Natural killer cell (primary cell): ENCODE data around the gene SLC29A1. TPM values are rescaled to one million over a fixed set of nuclear protein-coding genes. Genes with fewer than 3 reads are reported as not detected.
"Not testable (repeated sequence)": the region's sequence is repeated elsewhere in the genome, so short reads cannot be mapped to it uniquely, and the experiment has no call there.

Source experiments
- ATAC-seq, 3 donors: fragments of 150-1000 bp in 2 of 3; fragments of 200-7000 bp in 1 of 3; cut with Tn5 transposase; 1 replicate in 1 of 3; 2 replicates in 2 of 3; pipeline ENCODE4 v1.10.0; 2021; ENCODE audit warnings: mild to moderate bottlenecking in 2 of 3, moderate library complexity in 2 of 3
- DNase-seq, 2 donors: peaks; one replicate each; pipeline versions ENCODE4 v3.0.0 to v3.0.0-alpha.2; 2013 to 2021; ENCODE audit warnings: mixed read lengths in 1 of 2
- H3K27ac ChIP-seq: one replicate; pipeline ENCODE4 v1.5.1; 2013; ENCODE audit warnings: mild to moderate bottlenecking, low read length
- H3K27me3 ChIP-seq: one replicate; pipeline ENCODE4 v1.6.1; 2013; ENCODE audit warnings: low read length; ENCODE audit not compliant: control insufficient read depth, insufficient read depth
- H3K36me3 ChIP-seq: one replicate; pipeline ENCODE4 v1.6.1; 2013; ENCODE audit warnings: low read length; ENCODE audit not compliant: control insufficient read depth, insufficient read depth
- H3K4me1 ChIP-seq: one replicate; pipeline ENCODE4 v1.6.1; 2013; ENCODE audit warnings: low read length; ENCODE audit not compliant: control insufficient read depth, insufficient read depth
- H3K4me3 ChIP-seq: one replicate; pipeline ENCODE4 v1.5.1; 2013; ENCODE audit warnings: low read length
- H3K9me3 ChIP-seq: one replicate; pipeline ENCODE4 v1.6.1; 2013; ENCODE audit warnings: low read length; ENCODE audit not compliant: control insufficient read depth, insufficient read depth
- H3K27ac Mint-ChIP-seq, 2 donors: one replicate each; pipeline ENCODE4 v1.8.0; 2022; ENCODE audit warnings: mild to moderate bottlenecking in 2 of 2, mixed read lengths in 2 of 2, moderate library complexity in 1 of 2
- H3K27me3 Mint-ChIP-seq, 2 donors: one replicate each; pipeline ENCODE4 v1.8.0; 2022; ENCODE audit warnings: low read depth in 2 of 2, mixed read lengths in 2 of 2
- H3K36me3 Mint-ChIP-seq: one replicate; pipeline ENCODE4 v1.8.0; 2022; ENCODE audit warnings: mixed read lengths
- H3K4me1 Mint-ChIP-seq, 2 donors: one replicate each; pipeline ENCODE4 v1.8.0; 2022; ENCODE audit warnings: mixed read lengths in 2 of 2
- H3K4me3 Mint-ChIP-seq: one replicate; pipeline ENCODE4 v1.8.0; 2022; ENCODE audit warnings: mild to moderate bottlenecking, moderate library complexity, mixed read lengths
- H3K9me3 Mint-ChIP-seq, 2 donors: one replicate each; pipeline ENCODE4 v1.8.0; 2022; ENCODE audit warnings: mixed read lengths in 2 of 2
- WGBS: methylation state at CpG from one replicate; pipeline ENCODE4 v1.1.7; 2013; ENCODE audit warnings: missing lambda C conversion rate; ENCODE audit not compliant: insufficient coverage; 5-methylcytosine and 5-hydroxymethylcytosine counted together
- intact Hi-C: fragments of 100-400 bp; cut with micrococcal nuclease; formaldehyde crosslinking; loops from one replicate; pipeline ENCODE4 v1.14.2; 2022
- total RNA-seq, 4 donors: library from RNA; stranded (reverse); fragments of 120-200 nt in 1 of 4; gene quantifications; one replicate each; pipeline versions ENCODE4 v1.2.3 to v1.2.4, GENCODE V29; 2013 to 2022
- TF ChIP-seq, protein P1 (sequence below): fragments of 200-600 bp; IDR thresholded peaks from one replicate; pipeline ENCODE4 v1.8.0; 2022; ENCODE audit warnings: antibody characterized with exemption

The SLC29A1 gene
- total RNA-seq, 3 donors from 2014 or later (not counting 1 experiment from before 2014, with no cell fraction given): 2.2 to 5.5 (median 5.2) TPM

DNA sequence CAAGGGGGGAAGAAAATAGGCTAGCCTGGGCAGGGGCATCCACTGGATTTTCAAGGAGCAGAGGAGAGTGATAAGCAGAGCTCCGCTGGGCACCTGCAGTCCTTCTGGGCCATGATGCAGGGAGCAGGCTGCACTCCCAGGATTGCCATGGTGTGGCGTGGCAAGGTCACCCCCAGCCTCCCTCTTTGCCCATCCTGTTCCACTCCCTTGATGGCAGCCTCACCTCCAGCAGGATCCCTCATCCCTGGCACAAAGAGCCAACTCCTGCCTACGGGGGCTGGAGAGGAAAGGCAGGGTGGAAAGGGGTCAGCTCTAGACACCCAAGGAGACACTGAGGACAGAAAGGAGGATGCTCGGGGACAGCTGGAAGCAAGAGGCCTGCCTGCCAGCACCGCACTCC lies 29.1 kb upstream of the SLC29A1 start:
- Mint-ChIP-seq H3K9me3 (no peaks in the 10 kb centered on the region), H3K36me3 (no peaks in the 10 kb centered on the region), H3K27ac (no peak overlapping the region), H3K4me3 (no peak overlapping the region), H3K27me3 (peaks cover 0 to 6% of the 10 kb centered on the region in 2 donors), H3K4me1 (peaks cover 11% of the 10 kb centered on the region in 2 donors)
- Histone ChIP-seq H3K9me3 (no peaks in the 10 kb centered on the region), H3K36me3 (no peaks in the 10 kb centered on the region), H3K4me1 (peaks cover 9% of the 10 kb centered on the region), H3K4me3 (no peak overlapping the region), H3K27me3 (no peaks in the 10 kb centered on the region), H3K27ac (no peak overlapping the region)
- intact Hi-C loops: no loop called here
- WGBS: 92% methylated on average over 5 of the region's 5 CpGs
- ATAC-seq: no peak
- DNase-seq: no peak
- TF ChIP-seq, protein P1, sequence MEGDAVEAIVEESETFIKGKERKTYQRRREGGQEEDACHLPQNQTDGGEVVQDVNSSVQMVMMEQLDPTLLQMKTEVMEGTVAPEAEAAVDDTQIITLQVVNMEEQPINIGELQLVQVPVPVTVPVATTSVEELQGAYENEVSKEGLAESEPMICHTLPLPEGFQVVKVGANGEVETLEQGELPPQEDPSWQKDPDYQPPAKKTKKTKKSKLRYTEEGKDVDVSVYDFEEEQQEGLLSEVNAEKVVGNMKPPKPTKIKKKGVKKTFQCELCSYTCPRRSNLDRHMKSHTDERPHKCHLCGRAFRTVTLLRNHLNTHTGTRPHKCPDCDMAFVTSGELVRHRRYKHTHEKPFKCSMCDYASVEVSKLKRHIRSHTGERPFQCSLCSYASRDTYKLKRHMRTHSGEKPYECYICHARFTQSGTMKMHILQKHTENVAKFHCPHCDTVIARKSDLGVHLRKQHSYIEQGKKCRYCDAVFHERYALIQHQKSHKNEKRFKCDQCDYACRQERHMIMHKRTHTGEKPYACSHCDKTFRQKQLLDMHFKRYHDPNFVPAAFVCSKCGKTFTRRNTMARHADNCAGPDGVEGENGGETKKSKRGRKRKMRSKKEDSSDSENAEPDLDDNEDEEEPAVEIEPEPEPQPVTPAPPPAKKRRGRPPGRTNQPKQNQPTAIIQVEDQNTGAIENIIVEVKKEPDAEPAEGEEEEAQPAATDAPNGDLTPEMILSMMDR: no peak

DNA sequence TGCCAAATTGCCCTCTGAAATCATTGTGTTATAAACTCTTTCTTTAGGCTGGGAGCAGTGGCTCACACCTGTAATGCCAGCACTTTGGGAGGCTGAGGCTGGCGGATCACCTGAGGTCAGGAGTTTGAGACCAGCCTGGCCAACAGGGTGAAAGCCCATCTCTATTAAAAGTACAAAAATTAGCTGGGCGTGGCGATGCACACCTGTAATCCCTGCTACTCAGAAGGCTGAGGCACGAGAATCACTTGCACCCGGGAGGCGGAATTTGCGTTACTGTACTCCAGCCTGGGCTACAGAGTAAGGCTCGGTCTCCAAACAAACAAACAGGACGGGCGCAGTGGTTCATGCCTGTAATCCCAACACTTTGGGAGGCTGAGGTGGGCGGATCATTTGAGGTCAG lies 27.0 kb upstream of the SLC29A1 start:
- WGBS: 93% methylated on average over 11 of the region's 11 CpGs
- H3K27me3 ChIP-seq, DNase-seq, H3K27ac ChIP-seq, intact Hi-C loops, H3K4me3 ChIP-seq, H3K27me3 Mint-ChIP-seq, H3K4me3 Mint-ChIP-seq, H3K4me1 ChIP-seq, ATAC-seq, H3K9me3 Mint-ChIP-seq, H3K27ac Mint-ChIP-seq, H3K36me3 ChIP-seq, H3K36me3 Mint-ChIP-seq, H3K9me3 ChIP-seq: not testable (repeated sequence)
- peaks cover 11% of the 10 kb centered on the region in 2 donors for H3K4me1 Mint-ChIP-seq

DNA sequence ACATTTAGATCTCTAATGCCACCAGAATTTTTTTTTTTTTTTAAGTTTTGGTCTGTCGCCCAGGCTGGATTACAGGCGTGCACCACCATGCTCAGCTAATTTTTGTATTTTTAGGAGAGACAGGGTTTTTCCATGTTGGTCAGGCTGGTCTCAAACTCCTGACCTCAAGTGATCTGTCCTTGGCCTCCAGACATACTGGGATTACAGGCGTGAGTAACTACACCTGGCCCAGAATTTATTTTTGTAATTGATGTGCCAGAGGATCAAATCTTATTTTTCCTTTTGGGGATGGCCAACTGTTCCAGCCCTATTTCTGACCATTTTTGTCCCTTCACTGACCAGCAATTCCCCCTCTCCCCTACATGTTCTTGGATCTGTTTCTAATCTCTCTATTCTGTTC lies 24.7 kb upstream of the SLC29A1 start:
- no peaks in the 10 kb centered on the region for H3K27me3 ChIP-seq
- H3K4me1 ChIP-seq: no peaks in the 10 kb centered on the region
- Mint-ChIP-seq H3K36me3 (no peaks in the 10 kb centered on the region), H3K27me3 (no peaks in the 10 kb centered on the region), H3K4me3 (no peak overlapping the region), H3K4me1 (no peaks in the 10 kb centered on the region), H3K9me3 (no peaks in the 10 kb centered on the region), H3K27ac (no peak overlapping the region)
- H3K36me3 ChIP-seq: no peaks in the 10 kb centered on the region
- DNase-seq (no peak), ATAC-seq (no peak)
- intact Hi-C loops: no loop called here
- H3K9me3 ChIP-seq: no peaks in the 10 kb centered on the region
- H3K27ac ChIP-seq: no peak overlapping the region
- H3K4me3 ChIP-seq: no peak overlapping the region
- 81% methylated on average over 3 of the region's 3 CpGs for WGBS
- TF ChIP-seq, protein P1: no peak

DNA sequence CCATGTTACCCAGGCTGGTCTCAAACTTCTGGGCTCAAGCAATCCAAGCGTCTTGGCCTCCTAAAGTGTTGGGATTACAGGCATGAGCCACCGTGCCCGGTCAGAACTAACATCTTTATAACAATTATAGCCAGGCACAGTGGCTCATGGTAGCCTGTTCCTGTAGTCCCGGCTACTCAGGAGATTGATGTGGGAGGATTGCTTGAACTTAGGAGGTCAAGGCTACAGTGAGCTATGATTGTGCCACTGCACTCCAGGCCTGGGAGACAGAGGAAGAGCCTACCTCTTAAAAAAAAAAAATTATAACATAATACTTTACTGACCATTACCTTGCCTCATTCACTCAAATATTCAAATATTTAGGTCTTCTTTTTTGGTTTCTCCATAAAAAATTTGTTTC lies 23.5 kb upstream of the SLC29A1 start:
- no peaks in the 10 kb centered on the region for H3K4me1 Mint-ChIP-seq
- H3K27ac Mint-ChIP-seq: no peak overlapping the region
- intact Hi-C loops: no loop called here
- H3K27me3 Mint-ChIP-seq: no peaks in the 10 kb centered on the region
- H3K4me3 Mint-ChIP-seq: no peak overlapping the region
- Histone ChIP-seq H3K4me1 (no peaks in the 10 kb centered on the region), H3K36me3 (no peaks in the 10 kb centered on the region), H3K27ac (no peak overlapping the region), H3K27me3 (no peaks in the 10 kb centered on the region), H3K9me3 (no peaks in the 10 kb centered on the region), H3K4me3 (no peak overlapping the region)
- ATAC-seq (no peak), DNase-seq (no peak)
- no peaks in the 10 kb centered on the region for H3K36me3 Mint-ChIP-seq
- H3K9me3 Mint-ChIP-seq: no peaks in the 10 kb centered on the region
- TF ChIP-seq, protein P1: no peak
- 82% methylated on average over 3 of the region's 4 CpGs for WGBS
